Kidney (tissue), 14 donors: ENCODE data around the gene ADA. TPM values are rescaled to one million over a fixed set of nuclear protein-coding genes. Genes with fewer than 3 reads are reported as not detected.
A peak's percentile ranks its signal among the peaks of the same experiment; 100 is the strongest.

Experiments
- DNase-seq, 5 donors: peaks; one replicate each; pipeline ENCODE4 v3.0.0-alpha.2; 2013 to 2020
- FAIRE-seq: peaks from 2 replicates; lab custom pipeline; 2012; peaks lifted over from hg19 to GRCh38; lab: Jason Lieb, UNC
- H3K27ac ChIP-seq, 2 donors: one replicate each; pipeline ENCODE4 v1.7.0; 2013; ENCODE audit warnings: low read depth in 2 of 2, low read length in 2 of 2, inconsistent platforms in 1 of 2
- H3K27me3 ChIP-seq: one replicate; pipeline ENCODE4 v1.7.1; 2013; ENCODE audit warnings: low read length, inconsistent platforms; ENCODE audit not compliant: control insufficient read depth, insufficient read depth
- H3K36me3 ChIP-seq, 3 donors: one replicate each; pipeline versions ENCODE4 v1.7.0 to v1.7.1; 2013; ENCODE audit warnings: low read length in 3 of 3, control low read depth in 1 of 3, inconsistent platforms in 1 of 3; ENCODE audit not compliant: insufficient read depth in 3 of 3, control insufficient read depth in 2 of 3
- H3K4me1 ChIP-seq, 3 donors: one replicate each; pipeline versions ENCODE4 v1.7.0 to v1.7.1; 2013; ENCODE audit warnings: low read length in 3 of 3, inconsistent platforms in 1 of 3, low read depth in 1 of 3; ENCODE audit not compliant: control insufficient read depth in 2 of 3, insufficient read depth in 2 of 3
- H3K4me3 ChIP-seq, 3 donors: one replicate each; pipeline versions ENCODE4 v1.7.0 to v1.8.1; 2013; ENCODE audit warnings: low read length in 3 of 3, control low read depth in 1 of 3, inconsistent platforms in 1 of 3
- H3K9ac ChIP-seq, 3 donors: one replicate each; pipeline versions ENCODE4 v1.7.0 to v1.7.1; 2013; ENCODE audit warnings: low read length in 3 of 3, control low read depth in 1 of 3, inconsistent platforms in 1 of 3
- H3K9me3 ChIP-seq, 3 donors: one replicate each; pipeline versions ENCODE4 v1.7.0 to v1.7.1; 2013; ENCODE audit warnings: low read length in 3 of 3, control low read depth in 1 of 3, inconsistent platforms in 1 of 3; ENCODE audit not compliant: control insufficient read depth in 2 of 3, insufficient read depth in 1 of 3
- CTCF ChIP-seq: IDR thresholded peaks from 3 replicates; pipeline ENCODE4 v1.5.1; 2012; ENCODE audit warnings: mild to moderate bottlenecking, moderate library complexity, borderline replicate concordance; ENCODE audit not compliant: insufficient read depth; ENCODE audit errors: extremely low read depth
- intact Hi-C: fragments of 100-400 bp; cut with DNase I; formaldehyde crosslinking; loops from one replicate; pipeline ENCODE4 v1.11.1; 2022
- polyA plus RNA-seq: library from polyadenylated mRNA; stranded (reverse); fragments of 350-450 nt; fragmentation: Illumina TruSeq; extraction: RNeasy Lipid Tissue Mini Kit (QIAGEN cat#74804); gene quantifications from one replicate; pipeline ENCODE4 v1.2.3, GENCODE V29; 2014; ENCODE audit warnings: low read depth, low replicate concordance; ENCODE audit not compliant: insufficient read depth
- total RNA-seq: library from RNA; stranded (reverse); fragmentation: NEBNext Ultra II Directional; extraction: Animal tissue kit (Norgen Biotek cat#: 25700); gene quantifications from one replicate; pipeline ENCODE4 v1.2.1, GENCODE V29; 2021
- donor health status: control.
- donor health status: control.
- donor health status: control.
- donor health status: control.
- donor health status: control.
- donor health status: DM: yes; HTN: yes; CAD: no.
- donor health status: Normal renal cell carcinoma (clear cell type).

ADA gene
- total and polyA plus RNA-seq, 2 donors from 2014 or later = 3.1 to 6.5 TPM

- H3K27ac ChIP-seq = no peak overlapping the region
- H3K36me3 ChIP-seq = no peaks in the 10 kb centered on the region
- H3K4me3 ChIP-seq = no peak overlapping the region
- FAIRE-seq (no peak), DNase-seq (no peak)
- TF ChIP-seq CTCF = no peak
- peaks cover 0 to 3% (median 0%) of the 10 kb centered on the region in 3 donors for H3K4me1 ChIP-seq
- no peaks in the 10 kb centered on the region for H3K9me3 ChIP-seq
- intact Hi-C loops = loop anchor here (5.0 kb wide), 1 partner anchor 45 kb away; no protein-coding TSS in a partner anchor
- H3K27me3 ChIP-seq = no peaks in the 10 kb centered on the region
- H3K9ac ChIP-seq = no peak overlapping the region
Observed at GRCh38 chr20:44686934-44687333, 35.4 kb upstream of the ADA start.

- H3K36me3 ChIP-seq = no peaks in the 10 kb centered on the region
- H3K4me3 ChIP-seq = no peak overlapping the region
- no peaks in the 10 kb centered on the region for H3K9me3 ChIP-seq
- TF ChIP-seq CTCF = no peak
- no peaks in the 10 kb centered on the region for H3K27me3 ChIP-seq
- no peak for DNase-seq
- H3K27ac ChIP-seq = no peak overlapping the region
- H3K9ac ChIP-seq = no peak overlapping the region
- H3K4me1 ChIP-seq = peaks cover 0 to 3% (median 0%) of the 10 kb centered on the region in 3 donors
- intact Hi-C loops = no loop called here
- FAIRE-seq = no peak
Observed at GRCh38 chr20:44684047-44684967, 32.8 kb upstream of the ADA start.

DNA sequence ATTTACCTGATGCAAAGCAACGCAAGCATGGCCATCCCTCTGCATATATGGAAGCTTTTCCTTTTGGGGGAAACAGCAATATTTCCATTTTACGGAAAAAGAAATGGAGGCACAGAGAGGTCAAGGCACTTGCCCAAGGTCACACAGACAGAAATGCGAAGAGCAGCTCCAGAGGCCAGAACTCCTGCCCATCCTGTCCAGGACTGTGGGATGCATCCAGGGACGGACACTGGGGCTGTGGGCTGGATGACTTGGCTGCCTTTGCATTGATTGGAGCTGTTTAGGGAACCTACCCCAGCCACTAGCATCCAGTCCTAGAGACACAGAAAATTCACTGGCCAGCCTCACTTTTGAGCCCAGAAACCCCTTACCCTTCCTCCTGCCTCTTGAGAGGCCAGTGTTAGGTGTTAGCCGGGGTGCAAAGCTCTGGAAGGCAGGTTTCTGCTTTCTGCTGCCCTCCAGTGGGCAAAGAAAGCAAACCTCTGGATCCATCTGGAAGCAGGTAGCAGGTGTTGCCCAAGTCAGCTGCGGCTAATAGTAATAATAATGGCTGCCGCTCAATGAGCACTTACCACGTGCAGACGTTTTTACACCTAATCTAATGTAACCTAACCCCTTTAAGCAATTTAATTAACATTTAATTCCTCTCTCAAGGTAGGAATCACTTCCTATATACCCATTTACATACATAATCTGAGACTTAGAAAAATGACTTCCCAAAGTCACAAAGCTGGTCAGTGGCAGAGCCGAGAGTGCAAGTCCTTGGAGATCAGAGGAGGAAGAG lies 32.0 kb upstream of the ADA start:
- no peak for FAIRE-seq

More for the DNA sequence above, 32.0 kb upstream of the ADA start:
- H3K27me3 ChIP-seq = no peaks in the 10 kb centered on the region
- H3K27ac ChIP-seq = no peak overlapping the region
- intact Hi-C loops = no loop called here
- no peaks in the 10 kb centered on the region for H3K9me3 ChIP-seq
- H3K9ac ChIP-seq = no peak overlapping the region
- H3K4me3 ChIP-seq = no peak overlapping the region
- TF ChIP-seq CTCF = no peak
- H3K36me3 ChIP-seq = no peaks in the 10 kb centered on the region
- H3K4me1 ChIP-seq = peaks cover 0 to 3% (median 0%) of the 10 kb centered on the region in 3 donors
- DNase-seq = peak in 3 of 5 donors; percentile 58 to 73 (median 73)
